Gastrocnemius medialis (tissue), 4 donors: ENCODE results near the gene SULT6B1. TPM values are rescaled to one million over a fixed set of nuclear protein-coding genes. Genes with fewer than 3 reads are reported as not detected.

Experiments used
- ATAC-seq, 2 donors: fragments of 150-250 bp; one replicate each; pipeline ENCODE4 v1.9.1; 2016
- DNase-seq, 2 donors: peaks; one replicate each; pipeline ENCODE4 v3.0.0-alpha.2; 2019
- H3K27ac ChIP-seq, 4 donors: fragments of 200-600 bp; sonication (generic); 1 replicate in 1 of 4; 2 replicates in 3 of 4; pipeline ENCODE4 v1.5.1; 2016 to 2018; ENCODE audit warnings: mild to moderate bottlenecking in 2 of 4, moderate library complexity in 1 of 4
- H3K27me3 ChIP-seq, 3 donors: fragments of 200-600 bp; sonication (generic) in 2 of 3; 1 replicate in 1 of 3; 2 replicates in 2 of 3; pipeline versions ENCODE4 v1.5.1 to v1.6.0; 2016 to 2019; ENCODE audit warnings: mild to moderate bottlenecking in 1 of 3, moderate library complexity in 1 of 3
- H3K36me3 ChIP-seq, 2 donors: fragments of 200-600 bp; sonication (generic) in 1 of 2; one replicate each; pipeline ENCODE4 v1.5.1; 2017 to 2018
- H3K4me1 ChIP-seq, 2 donors: fragments of 200-600 bp; sonication (generic) in 1 of 2; one replicate each; pipeline ENCODE4 v1.5.1; 2016 to 2017; ENCODE audit warnings: mild to moderate bottlenecking in 2 of 2
- H3K4me3 ChIP-seq, 4 donors: fragments of 200-600 bp; sonication (generic) in 3 of 4; 1 replicate in 1 of 4; 2 replicates in 3 of 4; pipeline ENCODE4 v1.5.1; 2016 to 2019; ENCODE audit warnings: mild to moderate bottlenecking in 2 of 4
- H3K9me3 ChIP-seq, 3 donors: fragments of 200-600 bp; sonication (generic) in 2 of 3; 1 replicate in 1 of 3; 2 replicates in 2 of 3; pipeline ENCODE4 v1.5.1; 2016 to 2019
- POLR2A ChIP-seq, 2 donors: fragments of 450-650 bp; IDR thresholded peaks; one replicate each; pipeline ENCODE4 v1.6.1; 2017; ENCODE audit warnings: antibody characterized with exemption in 2 of 2, mild to moderate bottlenecking in 2 of 2, moderate library complexity in 2 of 2
- in situ Hi-C, 4 donors: fragments of 200-750 bp; cut with MboI; loops; one replicate each; pipeline versions ENCODE4 v1.15.0 to v1.8.0; 2017; ENCODE audit warnings: low sequenced_read_pairs in 4 of 4
- intact Hi-C: fragments of 100-400 bp; cut with DNase I; formaldehyde crosslinking; loops from one replicate; pipeline ENCODE4 v1.15.1; 2023; ENCODE audit warnings: low total_unique reads
- total RNA-seq, 4 donors: library from RNA; depleted of rRNA; stranded (reverse); fragments of >200 nt; gene quantifications; one replicate each; pipeline versions ENCODE4 v1.1.0 to v1.2.3, GENCODE V29; 2016
- TF ChIP-seq, protein P1 (sequence below), 5 experiments: fragments of 450-650 bp in 3 of 5; fragments of 200-600 bp in 2 of 5; sonication (generic) in 2 of 5; IDR thresholded peaks in 4 of 5; conservative IDR thresholded peaks in 1 of 5; 1 replicate in 4 of 5; 2 replicates in 1 of 5; pipeline ENCODE4 v1.5.1; 2016 to 2019; ENCODE audit warnings: antibody characterized with exemption in 5 of 5, mild to moderate bottlenecking in 3 of 5, moderate library complexity in 3 of 5

Gene SULT6B1
- total RNA-seq, 4 donors from 2014 or later = not detected

DNA sequence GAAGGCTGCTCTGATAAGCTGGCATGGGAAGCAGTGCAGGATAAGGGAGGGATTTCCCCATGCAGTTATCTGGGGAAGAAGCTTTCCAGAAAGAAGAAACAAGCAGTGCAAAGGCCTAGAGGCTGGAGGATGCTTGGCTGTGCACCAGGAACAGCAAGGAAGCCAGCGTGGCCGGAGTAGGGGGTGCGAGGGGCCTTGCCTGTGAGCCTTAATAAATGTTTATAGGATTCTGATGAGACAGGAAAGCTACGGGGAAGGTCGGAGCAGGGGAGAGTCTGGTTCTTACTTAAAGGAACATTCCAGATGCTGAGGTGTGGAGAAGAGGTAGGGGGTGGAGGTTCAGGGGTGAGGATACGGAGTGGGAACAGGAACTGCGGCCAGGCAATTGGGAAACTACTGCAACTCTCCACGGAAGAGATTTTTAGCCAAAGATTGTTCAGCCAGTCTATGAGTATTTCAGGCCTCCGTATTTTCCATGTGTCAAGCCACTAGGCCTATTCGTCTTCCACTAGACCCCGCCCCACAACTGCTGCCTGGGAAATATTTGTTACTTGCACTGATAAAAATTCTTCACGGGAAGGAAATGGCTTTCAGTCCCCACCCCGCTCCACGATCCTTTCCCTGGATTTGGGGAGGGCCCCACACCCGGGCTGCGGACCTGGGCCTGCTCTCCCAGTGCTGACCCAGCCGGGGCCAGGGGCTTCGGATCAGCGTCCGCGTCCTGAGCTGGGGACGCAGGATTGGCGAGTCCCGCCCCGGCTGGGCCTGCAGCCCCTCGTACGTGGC is 32.2 kb downstream of the SULT6B1 start:
- Histone ChIP-seq H3K27me3 (no peaks in the 10 kb centered on the region), H3K27ac (peak overlapping the region; percentile 66 to 84 (median 78)), H3K4me3 (peak overlapping the region; percentile 68 to 85 (median 76)), H3K36me3 (no peaks in the 10 kb centered on the region), H3K9me3 (no peaks in the 10 kb centered on the region), H3K4me1 (peaks cover 10% of the 10 kb centered on the region in 2 donors)
- in situ Hi-C loops (loop anchor here in 2 of 4 donors (25.0 kb wide), 1 partner anchor 731 kb away; no protein-coding TSS in a partner anchor), intact Hi-C loops (no loop called here)
- peak; percentile 53 to 58 for ATAC-seq
- TF ChIP-seq, protein P1, sequence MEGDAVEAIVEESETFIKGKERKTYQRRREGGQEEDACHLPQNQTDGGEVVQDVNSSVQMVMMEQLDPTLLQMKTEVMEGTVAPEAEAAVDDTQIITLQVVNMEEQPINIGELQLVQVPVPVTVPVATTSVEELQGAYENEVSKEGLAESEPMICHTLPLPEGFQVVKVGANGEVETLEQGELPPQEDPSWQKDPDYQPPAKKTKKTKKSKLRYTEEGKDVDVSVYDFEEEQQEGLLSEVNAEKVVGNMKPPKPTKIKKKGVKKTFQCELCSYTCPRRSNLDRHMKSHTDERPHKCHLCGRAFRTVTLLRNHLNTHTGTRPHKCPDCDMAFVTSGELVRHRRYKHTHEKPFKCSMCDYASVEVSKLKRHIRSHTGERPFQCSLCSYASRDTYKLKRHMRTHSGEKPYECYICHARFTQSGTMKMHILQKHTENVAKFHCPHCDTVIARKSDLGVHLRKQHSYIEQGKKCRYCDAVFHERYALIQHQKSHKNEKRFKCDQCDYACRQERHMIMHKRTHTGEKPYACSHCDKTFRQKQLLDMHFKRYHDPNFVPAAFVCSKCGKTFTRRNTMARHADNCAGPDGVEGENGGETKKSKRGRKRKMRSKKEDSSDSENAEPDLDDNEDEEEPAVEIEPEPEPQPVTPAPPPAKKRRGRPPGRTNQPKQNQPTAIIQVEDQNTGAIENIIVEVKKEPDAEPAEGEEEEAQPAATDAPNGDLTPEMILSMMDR (IDR thresholded peaks at IDR 0.05 in 4 of 5, conservative IDR thresholded peaks at IDR 0.05 in 1 of 5) = no peak
- TF ChIP-seq POLR2A (IDR thresholded peaks at IDR 0.05) = no peak
- DNase-seq = peak in 1 of 2 donors; percentile 14

DNA sequence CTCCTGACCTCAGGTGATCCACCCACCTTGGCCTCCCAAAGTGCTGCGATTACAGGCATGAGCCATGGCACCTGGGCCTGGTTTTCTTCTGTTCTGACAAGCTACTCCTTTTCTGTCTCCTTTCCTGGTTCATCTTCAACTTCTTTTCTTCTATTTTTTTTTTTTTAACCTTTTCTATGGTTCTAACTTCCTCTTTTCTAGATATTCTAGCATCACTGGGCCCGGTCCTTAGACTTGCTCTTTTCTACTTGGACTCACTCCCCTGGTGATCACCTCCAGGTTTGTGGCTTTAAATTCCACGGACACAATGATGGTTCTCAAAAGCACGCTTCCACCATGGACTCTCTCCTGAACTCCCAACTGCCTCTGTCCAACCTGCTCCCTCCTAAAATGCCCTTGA is 33.7 kb downstream of the SULT6B1 start:
- Histone ChIP-seq H3K4me3 (no peak overlapping the region), H3K27me3 (no peaks in the 10 kb centered on the region), H3K36me3 (no peaks in the 10 kb centered on the region), H3K9me3 (no peaks in the 10 kb centered on the region), H3K4me1 (peaks cover 10 to 13% of the 10 kb centered on the region in 2 donors), H3K27ac (no peak overlapping the region)
- in situ Hi-C loops = loop anchor here in 2 of 4 donors (25.0 kb wide), 1 partner anchor 733 kb away; no protein-coding TSS in a partner anchor
- DNase-seq (no peak), ATAC-seq (no peak)
- TF ChIP-seq, protein P1 (IDR thresholded peaks at IDR 0.05 in 4 of 5, conservative IDR thresholded peaks at IDR 0.05 in 1 of 5) = no peak
- TF ChIP-seq POLR2A (IDR thresholded peaks at IDR 0.05) = no peak
- intact Hi-C loops = no loop called here

GRCh38 chr2:37153224-37153623 is 35.2 kb downstream of the SULT6B1 start:
- in situ Hi-C loops (loop anchor here in 2 of 4 donors (25.0 kb wide), 1 partner anchor 734 kb away; no protein-coding TSS in a partner anchor), intact Hi-C loops (no loop called here)
- ATAC-seq (no peak), DNase-seq (no peak)
- Histone ChIP-seq H3K4me1 (peaks cover 10 to 14% of the 10 kb centered on the region in 2 donors), H3K36me3 (peaks cover 0 to 4% of the 10 kb centered on the region in 2 donors), H3K27me3 (no peaks in the 10 kb centered on the region), H3K9me3 (no peaks in the 10 kb centered on the region), H3K4me3 (no peak overlapping the region), H3K27ac (no peak overlapping the region)
- no peak for TF ChIP-seq POLR2A (IDR thresholded peaks at IDR 0.05)
- TF ChIP-seq, protein P1 (IDR thresholded peaks at IDR 0.05 in 4 of 5, conservative IDR thresholded peaks at IDR 0.05 in 1 of 5) = no peak

DNA sequence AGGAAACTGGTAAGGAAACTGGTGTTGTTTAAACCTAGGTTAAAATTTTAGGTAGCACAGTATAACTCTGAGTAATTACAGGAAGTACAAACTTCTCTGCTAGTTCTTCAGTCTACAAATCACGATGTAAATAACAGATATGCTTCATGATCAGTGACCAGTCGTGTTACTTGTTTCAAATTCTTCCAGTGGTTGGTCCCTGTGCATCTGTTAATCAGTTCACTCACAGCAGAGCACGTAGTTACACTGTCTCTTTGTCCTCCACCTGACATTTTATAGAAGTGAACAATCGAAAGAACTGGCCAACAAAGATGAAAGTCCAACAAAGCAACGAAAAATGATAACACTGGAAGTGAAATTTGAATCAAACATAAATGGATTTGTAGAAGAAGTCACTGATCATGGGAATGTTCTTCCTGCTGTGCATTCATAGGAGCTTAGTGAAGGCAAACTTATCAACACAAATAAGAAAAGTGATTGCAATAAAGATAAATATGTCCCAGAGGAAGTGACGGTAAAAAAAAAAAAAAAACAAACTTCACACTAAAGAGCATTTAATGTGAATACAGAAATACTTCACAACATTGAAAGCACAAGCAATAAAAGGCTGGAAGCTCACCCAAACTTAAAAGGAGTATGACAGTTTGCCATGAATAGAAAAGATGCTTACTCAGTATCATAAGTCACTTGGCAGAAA is 38.7 kb downstream of the SULT6B1 start:
- ATAC-seq (no peak), DNase-seq (no peak)
- intact Hi-C loops = no loop called here
- H3K9me3 ChIP-seq = no peaks in the 10 kb centered on the region
- H3K27ac ChIP-seq = no peak overlapping the region
- peaks cover 0 to 4% of the 10 kb centered on the region in 2 donors for H3K4me1 ChIP-seq
- in situ Hi-C loops = loop anchor here in 2 of 4 donors (25.0 kb wide), 1 partner anchor 738 kb away; no protein-coding TSS in a partner anchor
- TF ChIP-seq, protein P1 (IDR thresholded peaks at IDR 0.05 in 4 of 5, conservative IDR thresholded peaks at IDR 0.05 in 1 of 5) = no peak
- TF ChIP-seq POLR2A (IDR thresholded peaks at IDR 0.05) = no peak
- H3K4me3 ChIP-seq = no peak overlapping the region
- H3K27me3 ChIP-seq = no peaks in the 10 kb centered on the region
- H3K36me3 ChIP-seq = peaks cover 0 to 24% of the 10 kb centered on the region in 2 donors
